ENCODE measurements around the gene NR2F2. TPM values are rescaled to one million over a fixed set of nuclear protein-coding genes. Genes with fewer than 3 reads are reported as not detected.

Gene NR2F2
- polyA plus RNA-seq, 1 donor (not counting 4 experiments of a cell fraction or from before 2014, with no cell fraction given): 19.5 TPM

- Histone ChIP-seq H2AFZ (ENCODE audit: control insufficient read depth, low read length) (no peak overlapping the region), H3K9me1 (ENCODE audit: control insufficient read depth, extremely low read depth, insufficient read depth, low read length) (no peaks in the 10 kb centered on the region), H3K4me1 (ENCODE audit: control insufficient read depth, extremely low read depth, insufficient read depth, low read length) (no peaks in the 10 kb centered on the region), H3K36me3 (ENCODE audit: control insufficient read depth in 2 of 2, extremely low read depth in 1 of 2, insufficient read depth in 2 of 2, low read length in 2 of 2) (no peaks in the 10 kb centered on the region), H3K9me3 (ENCODE audit: control insufficient read depth, low read depth, low read length) (no peaks in the 10 kb centered on the region), H4K20me1 (ENCODE audit: control insufficient read depth, extremely low read depth, insufficient read depth, low read length) (no peaks in the 10 kb centered on the region), H3K4me2 (ENCODE audit: control insufficient read depth, extremely low read depth, insufficient read depth, low read depth, low read length) (no peak overlapping the region), H3K27ac (ENCODE audit: control insufficient read depth, insufficient read depth, low read length) (no peak overlapping the region), H3K4me3 (ENCODE audit: control insufficient read depth in 2 of 3, extremely low read depth in 1 of 3, insufficient read depth in 2 of 3, low read depth in 1 of 3, low read length in 3 of 3) (no peak overlapping the region), H3K79me2 (ENCODE audit: control insufficient read depth, insufficient read depth, low read length) (no peaks in the 10 kb centered on the region), H3K27me3 (ENCODE audit: control insufficient read depth, extremely low read depth, insufficient read depth, low read length) (peaks cover 95% of the 10 kb centered on the region), H3K9ac (ENCODE audit: control insufficient read depth, extremely low read depth, insufficient read depth, low read length) (no peak overlapping the region)
- DNase-seq (ENCODE audit: low read depth, low spot score): no peak
- FAIRE-seq: no peak
- TF ChIP-seq EZH2 (IDR thresholded peaks at IDR 0.05; ENCODE audit: low read length): peak; percentile 90
- no peak for TF ChIP-seq CTCF (optimal IDR thresholded peaks at IDR 0.05 in 1 of 3, IDR thresholded peaks at IDR 0.05 in 1 of 3, conservative IDR thresholded peaks at IDR 0.05 in 1 of 3; ENCODE audit: extremely low read depth in 1 of 3, insufficient read depth in 2 of 3, low read length in 3 of 3)
- dilution Hi-C loops (cut with MboI; ENCODE audit: extremely low pct_ligation_motif_present, low sequenced_read_pairs): no loop called here
Observed at GRCh38 chr15:96365781-96366525, 35.5 kb downstream of the NR2F2 start.

- Histone ChIP-seq H3K27me3 (ENCODE audit: control insufficient read depth, extremely low read depth, insufficient read depth, low read length) (peaks cover 89% of the 10 kb centered on the region), H3K9me3 (ENCODE audit: control insufficient read depth, low read depth, low read length) (no peaks in the 10 kb centered on the region), H3K4me2 (ENCODE audit: control insufficient read depth, extremely low read depth, insufficient read depth, low read depth, low read length) (no peak overlapping the region), H3K4me1 (ENCODE audit: control insufficient read depth, extremely low read depth, insufficient read depth, low read length) (no peaks in the 10 kb centered on the region), H3K36me3 (ENCODE audit: control insufficient read depth in 2 of 2, extremely low read depth in 1 of 2, insufficient read depth in 2 of 2, low read length in 2 of 2) (no peaks in the 10 kb centered on the region), H3K4me3 (ENCODE audit: control insufficient read depth in 2 of 3, extremely low read depth in 1 of 3, insufficient read depth in 2 of 3, low read depth in 1 of 3, low read length in 3 of 3) (no peak overlapping the region), H3K9ac (ENCODE audit: control insufficient read depth, extremely low read depth, insufficient read depth, low read length) (no peak overlapping the region), H3K9me1 (ENCODE audit: control insufficient read depth, extremely low read depth, insufficient read depth, low read length) (no peaks in the 10 kb centered on the region), H3K27ac (ENCODE audit: control insufficient read depth, insufficient read depth, low read length) (no peak overlapping the region), H4K20me1 (ENCODE audit: control insufficient read depth, extremely low read depth, insufficient read depth, low read length) (no peaks in the 10 kb centered on the region), H2AFZ (ENCODE audit: control insufficient read depth, low read length) (no peak overlapping the region), H3K79me2 (ENCODE audit: control insufficient read depth, insufficient read depth, low read length) (no peaks in the 10 kb centered on the region)
- dilution Hi-C loops (cut with MboI; ENCODE audit: extremely low pct_ligation_motif_present, low sequenced_read_pairs): no loop called here
- TF ChIP-seq CTCF (optimal IDR thresholded peaks at IDR 0.05 in 1 of 3, IDR thresholded peaks at IDR 0.05 in 1 of 3, conservative IDR thresholded peaks at IDR 0.05 in 1 of 3; ENCODE audit: extremely low read depth in 1 of 3, insufficient read depth in 2 of 3, low read length in 3 of 3): no peak
- TF ChIP-seq EZH2 (IDR thresholded peaks at IDR 0.05; ENCODE audit: low read length): no peak
- FAIRE-seq (no peak), DNase-seq (ENCODE audit: low read depth, low spot score) (no peak)
Observed at GRCh38 chr15:96366526-96366877, 36.0 kb downstream of the NR2F2 start.

All from keratinocyte (primary cell).